Measurements from ENCODE around the gene LRRC32. TPM values are rescaled to one million over a fixed set of nuclear protein-coding genes. Genes with fewer than 3 reads are reported as not detected.
"Not testable (repeated sequence)": the region's sequence is repeated elsewhere in the genome, so short reads cannot be mapped to it uniquely, and the experiment has no call there.

Gene LRRC32
- total RNA-seq, 2 donors from 2014 or later = 0.08 TPM; not detected in 1

DNA sequence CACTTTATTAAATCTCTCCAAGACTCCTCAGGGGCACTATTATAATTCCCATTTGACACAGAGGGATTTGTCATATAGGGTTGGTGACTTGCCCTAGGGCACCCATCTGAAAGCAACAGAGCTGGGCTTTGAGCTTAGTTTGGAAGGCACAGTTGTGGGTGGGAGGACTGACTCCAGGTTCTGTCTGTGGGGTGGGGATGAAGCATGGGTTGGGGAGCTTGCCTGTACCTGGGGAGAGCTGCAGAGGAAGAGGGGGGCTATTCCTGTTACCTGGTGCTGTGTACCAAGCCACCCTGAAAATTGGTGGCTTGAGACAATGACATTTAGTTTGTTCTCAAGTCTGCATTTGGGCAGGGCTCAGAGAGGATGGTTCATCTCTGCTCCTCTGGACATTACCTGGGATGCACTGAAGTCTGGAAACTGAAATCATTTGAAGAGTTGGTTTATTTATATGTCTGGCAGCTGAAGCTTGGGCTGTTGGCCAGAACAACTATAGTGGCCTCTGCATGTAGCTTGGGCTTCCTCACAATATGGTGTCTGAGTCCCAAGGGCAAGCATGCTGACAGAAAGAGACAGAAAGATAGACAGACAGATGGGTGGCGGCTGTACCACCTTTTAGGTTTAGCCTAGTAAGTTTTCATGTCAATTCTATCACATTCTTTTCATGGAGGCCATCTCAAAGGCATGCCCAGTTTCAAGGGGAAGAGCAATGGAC lies 44.9 kb downstream of the LRRC32 start:
- Mint-ChIP-seq H3K36me3 (peaks cover 8% of the 10 kb centered on the region), H3K27me3 (peaks cover 35 to 53% of the 10 kb centered on the region in 2 donors), H3K4me1 (ENCODE audit: low read depth in 2 of 2) (peaks cover 27 to 41% of the 10 kb centered on the region in 2 donors), H3K27ac (no peak overlapping the region), H3K9me3 (no peaks in the 10 kb centered on the region), H3K4me3 (peak overlapping the region; percentile 10)
- DNase-seq (ENCODE audit: low spot score) (no peak), ATAC-seq (no peak)

DNA sequence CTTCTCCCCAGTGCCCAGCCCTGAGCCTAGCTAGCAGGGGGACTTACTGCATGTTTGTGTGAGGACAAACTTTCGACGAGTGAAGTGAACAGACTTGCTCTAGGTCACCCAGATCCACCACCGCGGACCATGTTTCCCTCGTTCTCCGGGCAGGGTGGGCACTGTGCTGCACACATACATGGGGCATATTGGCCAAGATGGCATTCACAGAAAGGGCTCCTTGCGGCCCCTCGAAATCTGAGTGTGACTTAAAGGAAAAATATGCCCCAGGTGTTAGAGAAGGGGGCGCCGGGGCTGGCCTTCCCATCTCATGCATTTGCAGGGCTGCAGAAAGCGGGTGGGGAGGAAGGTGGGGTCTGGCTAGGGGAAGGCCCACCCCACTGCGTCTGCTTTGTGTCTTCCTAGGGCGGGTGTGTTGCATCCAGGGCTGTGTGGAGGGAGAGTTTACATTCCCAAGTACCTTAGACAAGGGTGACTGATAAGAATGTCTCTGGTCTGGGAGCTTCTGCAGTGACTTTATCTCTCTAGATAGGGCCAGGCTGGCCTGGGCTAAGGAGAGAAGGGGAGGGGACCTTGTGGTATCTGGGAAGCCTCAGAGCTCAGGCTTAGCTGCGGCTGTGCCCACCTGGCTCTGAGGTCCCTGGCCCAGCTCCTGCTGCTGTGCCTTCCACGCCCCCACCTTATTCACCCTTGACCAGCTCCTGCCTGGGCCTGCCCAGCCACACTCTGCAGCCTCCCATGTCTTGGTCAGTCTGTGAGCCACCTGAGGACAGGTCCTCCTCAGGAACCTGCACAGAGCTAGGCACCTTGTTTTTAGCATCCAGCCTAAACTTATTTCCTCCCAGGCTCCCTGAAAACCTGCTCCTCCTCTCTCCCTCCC lies 45.8 kb downstream of the LRRC32 start:
- H3K4me1 Mint-ChIP-seq (ENCODE audit: low read depth in 2 of 2) = peaks cover 22 to 32% of the 10 kb centered on the region in 2 donors
- DNase-seq (ENCODE audit: low spot score) = no peak
- peaks cover 8% of the 10 kb centered on the region for H3K36me3 Mint-ChIP-seq
- H3K27me3 Mint-ChIP-seq = peaks cover 29 to 46% of the 10 kb centered on the region in 2 donors
- ATAC-seq = no peak
- H3K9me3 Mint-ChIP-seq = no peaks in the 10 kb centered on the region
- no peak overlapping the region for H3K4me3 Mint-ChIP-seq
- H3K27ac Mint-ChIP-seq = no peak overlapping the region

- DNase-seq (ENCODE audit: low spot score) = no peak
- H3K4me3 Mint-ChIP-seq = no peak overlapping the region
Measured at GRCh38 chr11:76623884-76624419, 46.6 kb downstream of the LRRC32 start.

GRCh38 chr11:76623171-76623883 lies 47.2 kb downstream of the LRRC32 start:
- Mint-ChIP-seq H3K4me3 (no peak overlapping the region), H3K4me1 (ENCODE audit: low read depth in 2 of 2) (peaks cover 22 to 24% of the 10 kb centered on the region in 2 donors), H3K27me3 (peaks cover 36 to 40% of the 10 kb centered on the region in 2 donors), H3K27ac (no peak overlapping the region), H3K36me3 (peaks cover 8% of the 10 kb centered on the region), H3K9me3 (no peaks in the 10 kb centered on the region)
- no peak for DNase-seq (ENCODE audit: low spot score)
- ATAC-seq = no peak

More at GRCh38 chr11:76623884-76624419, 46.6 kb downstream of the LRRC32 start:
- peaks cover 22 to 26% of the 10 kb centered on the region in 2 donors for H3K4me1 Mint-ChIP-seq (ENCODE audit: low read depth in 2 of 2)
- H3K36me3 Mint-ChIP-seq = peaks cover 8% of the 10 kb centered on the region
- ATAC-seq = no peak
- H3K27me3 Mint-ChIP-seq = peaks cover 30 to 43% of the 10 kb centered on the region in 2 donors
- H3K9me3 Mint-ChIP-seq = no peaks in the 10 kb centered on the region
- no peak overlapping the region for H3K27ac Mint-ChIP-seq

- Mint-ChIP-seq H3K4me1 (ENCODE audit: low read depth in 2 of 2) (peaks cover 16 to 19% of the 10 kb centered on the region in 2 donors), H3K27me3 (peaks cover 37 to 38% of the 10 kb centered on the region in 2 donors), H3K36me3 (peaks cover 8% of the 10 kb centered on the region), H3K4me3 (no peak overlapping the region), H3K27ac (no peak overlapping the region), H3K9me3 (no peaks in the 10 kb centered on the region)
- no peak for DNase-seq (ENCODE audit: low spot score)
- ATAC-seq = no peak
Measured at GRCh38 chr11:76622493-76623094, 48.0 kb downstream of the LRRC32 start.

DNA sequence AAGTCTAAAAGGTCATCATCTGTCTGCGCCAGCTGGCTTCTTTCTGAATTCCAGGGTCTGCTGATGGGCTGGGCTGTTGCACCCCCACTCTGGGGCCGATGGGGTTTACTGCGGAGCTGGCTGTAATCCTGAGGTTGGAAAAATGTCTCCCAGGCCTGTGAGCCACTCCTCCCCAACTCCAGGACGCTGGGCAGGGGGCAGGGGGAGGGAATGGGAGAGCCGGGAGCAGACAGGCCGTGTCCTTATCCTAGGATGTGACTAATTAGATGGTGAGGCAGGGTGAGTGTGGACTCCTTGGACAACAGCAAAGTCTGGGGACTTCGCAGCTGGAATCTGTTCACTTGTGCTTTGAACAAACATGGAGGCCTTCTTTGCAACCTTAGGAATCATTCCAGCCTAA lies 48.7 kb downstream of the LRRC32 start:
- DNase-seq (ENCODE audit: low spot score) = no peak
- peaks cover 9 to 13% of the 10 kb centered on the region in 2 donors for H3K4me1 Mint-ChIP-seq (ENCODE audit: low read depth in 2 of 2)
- no peak for ATAC-seq
- no peaks in the 10 kb centered on the region for H3K9me3 Mint-ChIP-seq
- H3K27me3 Mint-ChIP-seq = peaks cover 33 to 41% of the 10 kb centered on the region in 2 donors
- no peak overlapping the region for H3K4me3 Mint-ChIP-seq
- H3K36me3 Mint-ChIP-seq = peaks cover 8% of the 10 kb centered on the region
- no peak overlapping the region for H3K27ac Mint-ChIP-seq

GRCh38 chr11:76621466-76621865 lies 49.1 kb downstream of the LRRC32 start:
- Mint-ChIP-seq H3K4me3 (no peak overlapping the region), H3K27ac (no peak overlapping the region), H3K27me3 (peaks cover 36 to 45% of the 10 kb centered on the region in 2 donors), H3K9me3 (no peaks in the 10 kb centered on the region), H3K36me3 (peaks cover 8% of the 10 kb centered on the region), H3K4me1 (ENCODE audit: low read depth in 2 of 2) (peaks cover 5 to 11% of the 10 kb centered on the region in 2 donors)
- no peak for DNase-seq (ENCODE audit: low spot score)
- ATAC-seq = no peak

- no peak overlapping the region for H3K4me3 Mint-ChIP-seq
- no peak for ATAC-seq
- H3K27ac Mint-ChIP-seq = no peak overlapping the region
- peaks cover 3% of the 10 kb centered on the region for H3K36me3 Mint-ChIP-seq
- no peaks in the 10 kb centered on the region for H3K9me3 Mint-ChIP-seq
- H3K27me3 Mint-ChIP-seq = peaks cover 32 to 43% of the 10 kb centered on the region in 2 donors
- H3K4me1 Mint-ChIP-seq (ENCODE audit: low read depth in 2 of 2) = peaks cover 2% of the 10 kb centered on the region in 2 donors
- DNase-seq (ENCODE audit: low spot score) = no peak
Measured at GRCh38 chr11:76620489-76620888, 50.1 kb downstream of the LRRC32 start.

DNA sequence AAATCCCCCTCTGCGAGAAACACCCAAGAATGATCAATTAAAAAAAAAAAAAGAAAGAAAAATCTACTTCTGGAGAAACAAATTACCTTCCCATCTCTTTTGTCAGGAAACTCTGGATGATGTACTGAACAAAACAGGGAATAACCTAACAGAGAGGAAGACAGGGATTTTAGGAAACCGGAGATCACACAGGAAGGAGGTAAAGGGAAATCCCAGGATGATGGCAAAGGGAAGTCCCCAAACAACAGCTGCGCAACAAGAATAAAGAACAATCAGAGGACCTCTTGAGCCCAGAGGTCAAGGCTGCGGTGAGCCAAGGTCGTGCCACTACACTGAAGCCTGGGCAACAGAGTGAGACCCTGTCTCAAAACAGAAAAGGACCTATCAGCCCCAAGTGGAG lies 50.7 kb downstream of the LRRC32 start:
- H3K27me3 Mint-ChIP-seq = peaks cover 29 to 36% of the 10 kb centered on the region in 2 donors
- not testable (repeated sequence) for H3K4me3 Mint-ChIP-seq; ATAC-seq; H3K36me3 Mint-ChIP-seq; H3K9me3 Mint-ChIP-seq; H3K4me1 Mint-ChIP-seq (ENCODE audit: low read depth in 2 of 2); H3K27ac Mint-ChIP-seq; DNase-seq (ENCODE audit: low spot score)

DNA sequence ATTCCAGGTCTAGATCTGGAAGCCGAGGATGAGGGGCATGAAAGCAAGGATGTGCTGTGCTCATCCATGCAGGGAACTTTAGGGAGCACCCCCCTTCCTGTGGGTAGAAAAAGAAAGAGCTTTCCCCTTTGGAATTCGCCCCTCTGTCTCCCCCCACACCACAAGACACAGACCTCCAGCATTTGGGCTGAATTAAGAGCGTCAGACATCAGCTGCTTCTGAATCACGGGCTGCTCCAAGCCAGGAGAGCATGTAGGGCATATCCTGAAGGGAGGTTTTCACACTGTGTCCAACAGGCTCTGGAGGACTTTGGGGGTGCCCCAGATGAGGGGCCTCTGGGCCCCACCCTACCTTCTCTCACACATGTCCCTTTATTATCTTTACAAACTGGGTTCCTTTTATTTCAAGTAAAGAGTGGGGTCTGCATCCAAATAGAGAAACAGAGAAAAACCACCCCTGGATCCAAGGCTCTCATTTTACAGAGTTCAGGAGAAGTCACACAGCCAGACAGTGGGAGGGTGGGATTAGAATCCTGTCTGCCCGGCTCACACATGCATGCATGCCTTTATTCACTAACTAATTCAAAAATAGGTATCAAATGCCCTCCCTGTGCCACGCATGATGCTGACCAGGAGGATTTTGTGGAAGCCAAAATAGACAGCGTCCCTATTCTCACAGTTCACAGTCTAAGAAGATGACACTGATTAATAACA lies 52.8 kb downstream of the LRRC32 start:
- no peaks in the 10 kb centered on the region for H3K9me3 Mint-ChIP-seq
- ATAC-seq (no peak), DNase-seq (ENCODE audit: low spot score) (no peak)
- no peaks in the 10 kb centered on the region for H3K4me1 Mint-ChIP-seq (ENCODE audit: low read depth in 2 of 2)
- peaks cover 18 to 29% of the 10 kb centered on the region in 2 donors for H3K27me3 Mint-ChIP-seq
- no peaks in the 10 kb centered on the region for H3K36me3 Mint-ChIP-seq
- H3K4me3 Mint-ChIP-seq = no peak overlapping the region
- no peak overlapping the region for H3K27ac Mint-ChIP-seq

- Mint-ChIP-seq H3K9me3 (no peaks in the 10 kb centered on the region), H3K36me3 (no peaks in the 10 kb centered on the region), H3K4me3 (no peak overlapping the region), H3K27ac (no peak overlapping the region), H3K27me3 (peaks cover 15 to 29% of the 10 kb centered on the region in 2 donors), H3K4me1 (ENCODE audit: low read depth in 2 of 2) (no peaks in the 10 kb centered on the region)
- DNase-seq (ENCODE audit: low spot score) = no peak
- ATAC-seq = no peak
Measured at GRCh38 chr11:76616676-76617552, 53.6 kb downstream of the LRRC32 start.

- Mint-ChIP-seq H3K4me1 (ENCODE audit: low read depth in 2 of 2) (no peaks in the 10 kb centered on the region), H3K27ac (no peak overlapping the region), H3K4me3 (no peak overlapping the region), H3K27me3 (peaks cover 16 to 34% of the 10 kb centered on the region in 2 donors), H3K9me3 (no peaks in the 10 kb centered on the region), H3K36me3 (no peaks in the 10 kb centered on the region)
- ATAC-seq (no peak), DNase-seq (ENCODE audit: low spot score) (no peak)
Measured at GRCh38 chr11:76615950-76616349, 54.6 kb downstream of the LRRC32 start.
